D721Med (cell line): ENCODE measurements around the gene DPAGT1.

Source experiments
- DNase-seq: peaks from one replicate; pipeline ENCODE4 v3.0.0; 2011; ENCODE audit warnings: low spot score; ENCODE audit not compliant: insufficient read length
- FAIRE-seq: peaks from 2 replicates; lab custom pipeline; 2011; peaks lifted over from hg19 to GRCh38; lab: Jason Lieb, UNC
- CTCF ChIP-seq: IDR thresholded peaks from 2 replicates; pipeline ENCODE4 v1.5.1; 2012; ENCODE audit warnings: mild to moderate bottlenecking, control low read depth; ENCODE audit not compliant: insufficient read depth; ENCODE audit errors: missing control alignments

The DPAGT1 gene

GRCh38 chr11:119116235-119116594, 14.6 kb upstream of the DPAGT1 start:
- FAIRE-seq (no peak), DNase-seq (no peak)
- no peak for TF ChIP-seq CTCF

GRCh38 chr11:119115484-119116234, 14.0 kb upstream of the DPAGT1 start:
- no peak for DNase-seq
- TF ChIP-seq CTCF: no peak
- no peak for FAIRE-seq

GRCh38 chr11:119114351-119114750, 12.7 kb upstream of the DPAGT1 start:
- TF ChIP-seq CTCF: no peak
- DNase-seq (no peak), FAIRE-seq (no peak)

GRCh38 chr11:119113716-119114115, 12.1 kb upstream of the DPAGT1 start:
- DNase-seq (no peak), FAIRE-seq (no peak)
- TF ChIP-seq CTCF: no peak

- FAIRE-seq: no peak
- no peak for TF ChIP-seq CTCF
- no peak for DNase-seq
Observed at GRCh38 chr11:119112314-119113020, 10.8 kb upstream of the DPAGT1 start.

- FAIRE-seq: no peak
- DNase-seq: no peak
- no peak for TF ChIP-seq CTCF
Observed at GRCh38 chr11:119111361-119111925, 9.8 kb upstream of the DPAGT1 start.
